Epithelial cell of proximal tubule (primary cell): Measurements from ENCODE around the gene SUGP1. TPM values are rescaled to one million over a fixed set of nuclear protein-coding genes. Genes with fewer than 3 reads are reported as not detected.

ENCODE experiments used
- DNase-seq: peaks from one replicate; pipeline ENCODE4 v3.0.0-alpha.2; 2011; ENCODE audit warnings: low read depth
- H3K4me3 ChIP-seq: 2 replicates; pipeline ENCODE4 v1.5.1; 2011; ENCODE audit warnings: low read depth, mild to moderate bottlenecking, low read length
- CTCF ChIP-seq: conservative IDR thresholded peaks from 2 replicates; pipeline ENCODE4 v1.5.1; 2012; ENCODE audit warnings: low read depth, mild to moderate bottlenecking, low read length
- total RNA-seq: library from RNA; depleted of rRNA; stranded (reverse); fragments of >200 nt; gene quantifications from 2 replicates; pipeline ENCODE4 v1.2.3, GENCODE V29; 2015

SUGP1 gene
- total RNA-seq, 1 donor from 2014 or later: 32.2 TPM

DNA sequence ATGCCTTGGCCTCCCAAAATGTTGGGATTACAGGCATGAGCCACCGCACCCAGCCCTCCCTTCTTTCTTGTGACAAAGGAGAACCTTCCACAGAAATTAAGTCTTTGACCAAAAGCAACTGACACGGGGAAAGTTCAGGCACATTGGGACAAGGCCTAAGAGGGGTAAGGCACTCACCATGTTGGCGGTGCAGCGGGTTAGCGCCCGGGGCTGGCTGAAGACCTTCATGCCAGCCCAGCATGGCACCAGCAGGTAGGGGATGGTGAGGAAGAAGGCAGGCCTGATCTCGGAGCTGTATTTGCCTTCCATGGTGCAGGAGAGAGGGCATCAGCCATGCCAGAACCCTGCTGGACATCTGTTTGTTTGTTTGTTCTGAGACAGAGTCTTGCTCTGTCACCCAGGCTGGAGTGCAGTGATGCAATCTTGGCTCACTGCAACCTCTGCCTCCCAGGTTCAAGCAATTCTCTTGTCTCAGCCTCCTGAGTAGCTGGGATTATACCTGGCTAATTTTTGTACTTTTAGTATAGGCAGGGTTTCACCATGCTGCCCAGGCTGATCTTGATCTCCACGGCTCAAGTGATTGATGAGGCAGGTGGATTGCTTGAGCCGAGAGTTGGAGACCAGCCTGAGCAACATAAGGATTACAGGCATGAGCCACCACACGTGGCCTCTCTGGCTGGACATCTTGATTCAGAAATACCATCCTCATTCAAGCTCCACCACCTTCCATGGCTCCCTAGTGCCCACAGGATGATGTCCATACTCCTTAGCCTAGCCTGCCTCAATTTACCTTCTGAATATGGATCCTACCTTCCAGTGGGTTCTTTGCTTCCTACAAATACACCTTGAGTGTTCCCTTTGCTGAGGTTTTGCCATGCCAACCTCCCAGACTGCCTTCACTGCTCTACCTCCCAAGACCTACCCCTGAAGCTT is 51.6 kb downstream of the SUGP1 start:
- H3K4me3 ChIP-seq: no peak overlapping the region
- no peak for DNase-seq
- TF ChIP-seq CTCF: no peak

- DNase-seq: no peak
- TF ChIP-seq CTCF: no peak
Observed at GRCh38 chr19:19267305-19267704, 53.0 kb downstream of the SUGP1 start.

DNA sequence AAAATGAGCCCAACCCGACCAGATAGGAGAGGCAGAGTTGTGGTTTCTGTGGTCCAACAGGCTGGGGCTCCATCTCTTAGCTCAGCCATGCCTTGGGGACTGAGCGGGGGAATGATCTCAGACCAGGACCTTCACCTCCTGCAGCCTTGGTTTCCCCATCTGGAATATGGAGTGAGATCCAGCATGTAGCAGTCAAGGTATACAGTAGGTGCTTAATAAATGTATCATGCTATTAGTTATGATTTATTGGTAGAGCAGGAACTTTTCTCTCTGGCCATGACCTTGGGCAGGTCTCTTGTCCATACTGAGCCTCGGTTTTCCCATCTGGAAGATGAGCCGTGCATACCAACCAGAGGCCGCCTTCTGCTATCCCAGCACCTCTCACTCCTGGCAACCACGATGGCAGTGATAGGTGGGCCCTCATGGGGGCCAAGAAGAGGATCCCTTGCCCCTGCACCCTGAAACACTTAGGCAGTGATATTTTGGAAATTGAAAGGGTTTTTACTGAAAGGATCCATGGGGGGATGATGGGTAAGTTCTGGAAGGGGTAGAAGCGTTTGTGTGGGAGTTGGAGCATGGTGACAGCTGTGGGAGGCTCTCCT is 56.3 kb downstream of the SUGP1 start:
- no peak for TF ChIP-seq CTCF
- DNase-seq: no peak
- no peak overlapping the region for H3K4me3 ChIP-seq

More at GRCh38 chr19:19267305-19267704, 53.0 kb downstream of the SUGP1 start:
- H3K4me3 ChIP-seq: no peak overlapping the region

DNA sequence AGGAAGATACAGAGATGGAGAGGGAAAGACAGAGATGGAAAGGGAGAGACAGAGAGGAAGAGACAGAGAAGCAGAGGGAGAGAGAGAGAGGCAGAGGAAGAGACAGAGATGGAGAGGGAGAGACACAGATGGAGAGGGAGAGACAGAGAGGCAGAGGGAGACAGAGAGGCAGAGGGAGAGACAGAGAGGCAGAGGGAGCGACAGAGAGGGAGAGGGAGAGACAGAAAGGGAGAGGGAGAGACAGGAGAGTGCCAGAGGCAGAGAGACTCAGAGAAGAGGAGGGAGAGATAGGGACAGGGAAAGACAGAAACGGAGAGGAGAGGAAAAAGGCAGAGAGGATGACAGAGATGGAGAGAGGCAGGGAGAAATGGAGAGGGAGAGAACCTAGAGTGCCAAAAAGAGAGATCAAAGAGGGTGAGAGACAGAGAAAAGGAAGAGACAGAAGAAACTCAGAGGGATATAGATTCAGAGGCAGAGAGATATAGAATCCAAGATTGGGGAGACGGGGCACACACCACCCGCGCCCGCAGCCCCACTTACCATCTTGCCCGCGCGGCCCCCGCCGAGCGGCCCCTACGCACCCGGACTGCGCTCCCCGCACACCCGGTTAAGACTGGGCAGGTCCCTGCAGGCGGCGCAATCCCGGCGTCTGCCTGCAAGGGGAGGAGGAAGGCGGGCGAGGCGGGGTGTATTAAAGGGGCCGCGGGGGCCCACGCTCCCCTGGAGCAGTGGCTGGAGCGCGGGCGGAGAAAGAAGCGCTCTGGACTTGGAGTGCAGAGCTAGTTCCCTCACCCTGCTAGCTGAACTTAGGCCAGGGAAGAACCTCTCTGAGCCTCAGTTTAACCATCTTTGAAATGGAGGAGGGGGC is 57.9 kb downstream of the SUGP1 start:
- TF ChIP-seq CTCF: no peak
- no peak for DNase-seq
- H3K4me3 ChIP-seq: no peak overlapping the region

- H3K4me3 ChIP-seq: no peak overlapping the region
- DNase-seq: no peak
- TF ChIP-seq CTCF: no peak
Observed at GRCh38 chr19:19261350-19262189, 58.7 kb downstream of the SUGP1 start.

- no peak for TF ChIP-seq CTCF
- H3K4me3 ChIP-seq: no peak overlapping the region
- no peak for DNase-seq
Observed at GRCh38 chr19:19260417-19261214, 59.7 kb downstream of the SUGP1 start.
